Dermis blood vessel endothelial cell (primary cell): ENCODE results near the gene NUCB2. TPM values are rescaled to one million over a fixed set of nuclear protein-coding genes. Genes with fewer than 3 reads are reported as not detected.

Experiments
- total RNA-seq: library from RNA; depleted of rRNA; stranded (reverse); fragments of >200 nt; gene quantifications from 2 replicates; pipeline ENCODE4 v1.2.3, GENCODE V29; 2014

Gene NUCB2
- total RNA-seq, 1 donor from 2014 or later = 57.2 TPM

Other genes starting within 250 kb of the NUCB2 start
- gene RPS13, start 199.1 kb upstream of the NUCB2 start, total RNA-seq = 753 and 1,143 TPM in 2 replicates
- gene PIK3C2A, start 68.8 kb upstream of the NUCB2 start, total RNA-seq = 91.9 and 115 TPM in 2 replicates
- 0.85 and 2.7 TPM in 2 replicates for gene NCR3LG1, start 75.1 kb downstream of the NUCB2 start, total RNA-seq
- 0.65 and 3.6 TPM in 2 replicates for gene KCNJ11, start 111.9 kb downstream of the NUCB2 start, total RNA-seq
- not detected in 2 replicates for gene ABCC8, start 200.1 kb downstream of the NUCB2 start, total RNA-seq